NCI-H748 (cell line): ENCODE results near the gene SCAPER.
"Not testable (repeated sequence)": the region's sequence is repeated elsewhere in the genome, so short reads cannot be mapped to it uniquely, and the experiment has no call there.

Experiments
- DNase-seq: peaks from one replicate; lab custom pipeline; 2025; ENCODE audit not compliant: unreplicated experiment; lab: John Stamatoyannopoulos, UW

Gene SCAPER

GRCh38 chr15:76502678-76503077 is 402.5 kb downstream of the SCAPER start:
- no peak for DNase-seq

GRCh38 chr15:76502185-76502584 is 403.0 kb downstream of the SCAPER start:
- DNase-seq = not testable (repeated sequence)

- DNase-seq = no peak
These were observed 403.4 kb downstream of the SCAPER start for GRCh38 chr15:76501726-76502125.

- no peak for DNase-seq
These were observed 404.1 kb downstream of the SCAPER start for GRCh38 chr15:76501011-76501410.

- DNase-seq = no peak
These were observed 409.7 kb downstream of the SCAPER start for GRCh38 chr15:76495487-76495886.

GRCh38 chr15:76492538-76492937 is 412.6 kb downstream of the SCAPER start:
- no peak for DNase-seq

GRCh38 chr15:76483752-76484151 is 421.4 kb downstream of the SCAPER start:
- DNase-seq = no peak

- no peak for DNase-seq
These were observed 422.1 kb downstream of the SCAPER start for GRCh38 chr15:76483018-76483417.

- DNase-seq = no peak
These were observed 424.9 kb downstream of the SCAPER start for GRCh38 chr15:76480267-76480666.

- DNase-seq = no peak
These were observed 434.4 kb downstream of the SCAPER start for GRCh38 chr15:76470691-76471090.

GRCh38 chr15:76468722-76469121 is 436.4 kb downstream of the SCAPER start:
- DNase-seq = no peak

- no peak for DNase-seq
These were observed 438.0 kb downstream of the SCAPER start for GRCh38 chr15:76467136-76467535.

GRCh38 chr15:76465728-76466127 is 439.4 kb downstream of the SCAPER start:
- DNase-seq = no peak

GRCh38 chr15:76464247-76464646 is 440.9 kb downstream of the SCAPER start:
- no peak for DNase-seq

GRCh38 chr15:76460871-76461270 is 444.3 kb downstream of the SCAPER start:
- DNase-seq = no peak

GRCh38 chr15:76460347-76460746 is 444.8 kb downstream of the SCAPER start:
- DNase-seq = no peak

- DNase-seq = no peak
These were observed 453.6 kb downstream of the SCAPER start for GRCh38 chr15:76451540-76451939.

GRCh38 chr15:76449455-76449854 is 455.7 kb downstream of the SCAPER start:
- no peak for DNase-seq

- DNase-seq = no peak
These were observed 456.4 kb downstream of the SCAPER start for GRCh38 chr15:76448755-76449154.

- no peak for DNase-seq
These were observed 457.3 kb downstream of the SCAPER start for GRCh38 chr15:76447728-76448441.

GRCh38 chr15:76440441-76440840 is 464.7 kb downstream of the SCAPER start:
- no peak for DNase-seq

GRCh38 chr15:76439542-76439941 is 465.6 kb downstream of the SCAPER start:
- no peak for DNase-seq

GRCh38 chr15:76433798-76434400 is 471.2 kb downstream of the SCAPER start:
- DNase-seq = no peak
